Transverse colon (tissue), 4 donors: ENCODE data around the gene TACC2.

Experiments
- POLR2AphosphoS5 ChIP-seq, 3 donors: sonication (generic); formaldehyde crosslinking; IDR thresholded peaks; one replicate each; pipeline ENCODE4 v1.6.1; 2016; ENCODE audit warnings: antibody characterized with exemption in 3 of 3
- TF ChIP-seq, protein P1 (sequence below), 5 experiments: fragments of 200-600 bp in 3 of 5; fragments of 450-650 bp in 2 of 5; sonication (generic) in 3 of 5; IDR thresholded peaks; 1 replicate in 2 of 5; 2 replicates in 3 of 5; pipeline ENCODE4 v1.5.1; 2016 to 2017; ENCODE audit warnings: antibody characterized with exemption in 5 of 5, inconsistent platforms in 3 of 5, mild to moderate bottlenecking in 2 of 5, moderate library complexity in 1 of 5

DNA sequence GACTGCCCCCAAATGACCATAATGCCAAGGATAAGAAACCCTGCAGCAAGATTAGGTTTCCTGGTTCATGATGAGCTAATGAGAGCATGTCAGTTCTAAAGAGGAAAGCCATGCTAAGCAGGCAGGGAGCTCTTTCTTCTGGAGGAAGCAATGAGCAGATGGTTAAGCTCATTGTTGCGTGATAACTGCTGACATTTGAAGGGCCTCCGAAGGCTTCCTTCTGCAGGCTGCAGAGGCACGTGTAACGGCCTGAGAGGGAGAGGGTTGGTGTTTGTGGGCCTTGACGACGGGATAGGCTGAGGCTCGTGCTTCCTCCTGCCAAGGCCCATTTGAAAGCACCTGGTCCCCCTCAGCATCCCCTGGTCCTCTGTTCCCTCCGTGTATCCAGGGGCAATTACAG, 218.6 kb downstream of the TACC2 start:
- TF ChIP-seq, protein P1, sequence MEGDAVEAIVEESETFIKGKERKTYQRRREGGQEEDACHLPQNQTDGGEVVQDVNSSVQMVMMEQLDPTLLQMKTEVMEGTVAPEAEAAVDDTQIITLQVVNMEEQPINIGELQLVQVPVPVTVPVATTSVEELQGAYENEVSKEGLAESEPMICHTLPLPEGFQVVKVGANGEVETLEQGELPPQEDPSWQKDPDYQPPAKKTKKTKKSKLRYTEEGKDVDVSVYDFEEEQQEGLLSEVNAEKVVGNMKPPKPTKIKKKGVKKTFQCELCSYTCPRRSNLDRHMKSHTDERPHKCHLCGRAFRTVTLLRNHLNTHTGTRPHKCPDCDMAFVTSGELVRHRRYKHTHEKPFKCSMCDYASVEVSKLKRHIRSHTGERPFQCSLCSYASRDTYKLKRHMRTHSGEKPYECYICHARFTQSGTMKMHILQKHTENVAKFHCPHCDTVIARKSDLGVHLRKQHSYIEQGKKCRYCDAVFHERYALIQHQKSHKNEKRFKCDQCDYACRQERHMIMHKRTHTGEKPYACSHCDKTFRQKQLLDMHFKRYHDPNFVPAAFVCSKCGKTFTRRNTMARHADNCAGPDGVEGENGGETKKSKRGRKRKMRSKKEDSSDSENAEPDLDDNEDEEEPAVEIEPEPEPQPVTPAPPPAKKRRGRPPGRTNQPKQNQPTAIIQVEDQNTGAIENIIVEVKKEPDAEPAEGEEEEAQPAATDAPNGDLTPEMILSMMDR (IDR thresholded peaks at IDR 0.05): no peak
- TF ChIP-seq POLR2AphosphoS5 (IDR thresholded peaks at IDR 0.05): no peak
